Heart left ventricle (tissue), 13 donors: ENCODE results near the gene TNFAIP8L1.

Experiments used
- CTCF ChIP-seq, 12 donors: fragments of 200-600 bp; sonication (generic) in 4 of 12; IDR thresholded peaks; one replicate each; pipeline versions ENCODE4 v1.5.0 to v1.8.0; 2018 to 2022; ENCODE audit warnings: antibody characterized with exemption in 12 of 12, mild to moderate bottlenecking in 5 of 12
- POLR2A ChIP-seq, 2 donors: fragments of 450-650 bp; IDR thresholded peaks; one replicate each; pipeline ENCODE4 v1.6.1; 2017; ENCODE audit warnings: antibody characterized with exemption in 2 of 2, mild to moderate bottlenecking in 2 of 2, moderate library complexity in 2 of 2
- donor health status: ischemic (EF 13 %, LVEDD 7.1; RV severe dilation, severe dysfunction).
- donor health status: DM: no; HTN: yes; CAD: no.
- donor health status: DM: no; HTN: no; CAD: no.
- donor health status: ischemic (EF 25% LVEDD 6.9; RV normal size, moderate dysfunction).
- donor health status: ischemic (EF 25% LVEDD 5.7; RV mildly dilated, moderate dysfunction).
- donor health status: ischemic (EF 35%, LVEDD 5.7; RV mildly dilated, moderate dysfunction).
- donor health status: nonischemic (EF 11% LVEDD 7.7; RV severe dilation, severe dysfunction).
- donor health status: DM: yes; HTN: yes; CAD: no.
- donor health status: PGD.
- donor health status: ischemic (EF 29% LVEDD 5.4; RV normal size, mild dysfunction).
- donor health status: nonischemic (EF 23%, LVEDD 6.1; RV moderate dilation, normal function).

- peak in 2 of 12 donors; percentile 13 to 14 for TF ChIP-seq CTCF (IDR thresholded peaks at IDR 0.05)
- TF ChIP-seq POLR2A (IDR thresholded peaks at IDR 0.05): no peak
These were observed 14.5 kb upstream of the TNFAIP8L1 start for GRCh38 chr19:4624733-4625362.
